GM23338 (cell line): ENCODE results near the gene SLAMF8. TPM values are rescaled to one million over a fixed set of nuclear protein-coding genes. Genes with fewer than 3 reads are reported as not detected.

Experiments
- CREB1 ChIP-seq: fragments of 250-450 bp; sonication (Bioruptor Pico); IDR thresholded peaks from 2 replicates; pipeline ENCODE4 v1.5.0; 2020; ENCODE audit warnings: low read depth, mild to moderate bottlenecking, moderate library complexity
- JUNB ChIP-seq: IDR thresholded peaks from one replicate; pipeline ENCODE4 v1.6.1; 2016; ENCODE audit warnings: antibody characterized with exemption; ENCODE audit not compliant: unreplicated experiment
- NANOG ChIP-seq: IDR thresholded peaks from 2 replicates; pipeline ENCODE4 v1.6.1; 2016; ENCODE audit warnings: antibody characterized with exemption, borderline replicate concordance
- POLR2AphosphoS5 ChIP-seq: IDR thresholded peaks from 2 replicates; pipeline ENCODE4 v1.6.1; 2016; ENCODE audit warnings: antibody characterized with exemption, low read depth
- STAT1 ChIP-seq: IDR thresholded peaks from one replicate; pipeline ENCODE4 v1.6.1; 2016; ENCODE audit warnings: antibody characterized with exemption; ENCODE audit not compliant: unreplicated experiment
- ZNF114 ChIP-seq: fragments of 250-450 bp; sonication (Bioruptor Pico); IDR thresholded peaks from 2 replicates; pipeline ENCODE4 v1.5.0; 2020; ENCODE audit warnings: mild to moderate bottlenecking, moderate library complexity
- ZNF331 ChIP-seq: fragments of 250-450 bp; sonication (Bioruptor Pico); IDR thresholded peaks from 2 replicates; pipeline ENCODE4 v1.5.0; 2020; ENCODE audit warnings: low read depth, mild to moderate bottlenecking, moderate library complexity
- polyA plus RNA-seq: library from polyadenylated mRNA; unstranded; fragments of >200 nt; fragmentation: Nextera tagmentation; extraction: Ambion mirVana; gene quantifications from 2 replicates; pipeline ENCODE4 v1.2.1, GENCODE V29; 2016
- total RNA-seq: library from RNA; depleted of rRNA; stranded (reverse); fragments of >200 nt; shearing (Covaris generic); gene quantifications from 2 replicates; pipeline ENCODE4 v1.2.3, GENCODE V29; 2014
- TF ChIP-seq, protein P1 (sequence below): fragments of 250-450 bp; sonication (Bioruptor Pico); IDR thresholded peaks from 2 replicates; pipeline ENCODE4 v1.5.0; 2020; ENCODE audit warnings: mild to moderate bottlenecking, moderate library complexity
- TF ChIP-seq, protein P2 (sequence below), 2 experiments: fragments of 200-600 bp in 1 of 2; sonication (generic) in 1 of 2; conservative IDR thresholded peaks; 2 replicates each; pipeline versions ENCODE4 v1.5.1 to v1.6.1; 2016 to 2017; ENCODE audit warnings: antibody characterized with exemption in 2 of 2, low read depth in 2 of 2, mild to moderate bottlenecking in 2 of 2, moderate library complexity in 1 of 2
- TF ChIP-seq, protein P3 (sequence below): IDR thresholded peaks from 2 replicates; pipeline ENCODE4 v1.6.1; 2016; ENCODE audit warnings: antibody characterized with exemption

The SLAMF8 gene
- total and polyA plus RNA-seq, 2 experiments from 2014 or later, result not detected

- TF ChIP-seq, protein P1, sequence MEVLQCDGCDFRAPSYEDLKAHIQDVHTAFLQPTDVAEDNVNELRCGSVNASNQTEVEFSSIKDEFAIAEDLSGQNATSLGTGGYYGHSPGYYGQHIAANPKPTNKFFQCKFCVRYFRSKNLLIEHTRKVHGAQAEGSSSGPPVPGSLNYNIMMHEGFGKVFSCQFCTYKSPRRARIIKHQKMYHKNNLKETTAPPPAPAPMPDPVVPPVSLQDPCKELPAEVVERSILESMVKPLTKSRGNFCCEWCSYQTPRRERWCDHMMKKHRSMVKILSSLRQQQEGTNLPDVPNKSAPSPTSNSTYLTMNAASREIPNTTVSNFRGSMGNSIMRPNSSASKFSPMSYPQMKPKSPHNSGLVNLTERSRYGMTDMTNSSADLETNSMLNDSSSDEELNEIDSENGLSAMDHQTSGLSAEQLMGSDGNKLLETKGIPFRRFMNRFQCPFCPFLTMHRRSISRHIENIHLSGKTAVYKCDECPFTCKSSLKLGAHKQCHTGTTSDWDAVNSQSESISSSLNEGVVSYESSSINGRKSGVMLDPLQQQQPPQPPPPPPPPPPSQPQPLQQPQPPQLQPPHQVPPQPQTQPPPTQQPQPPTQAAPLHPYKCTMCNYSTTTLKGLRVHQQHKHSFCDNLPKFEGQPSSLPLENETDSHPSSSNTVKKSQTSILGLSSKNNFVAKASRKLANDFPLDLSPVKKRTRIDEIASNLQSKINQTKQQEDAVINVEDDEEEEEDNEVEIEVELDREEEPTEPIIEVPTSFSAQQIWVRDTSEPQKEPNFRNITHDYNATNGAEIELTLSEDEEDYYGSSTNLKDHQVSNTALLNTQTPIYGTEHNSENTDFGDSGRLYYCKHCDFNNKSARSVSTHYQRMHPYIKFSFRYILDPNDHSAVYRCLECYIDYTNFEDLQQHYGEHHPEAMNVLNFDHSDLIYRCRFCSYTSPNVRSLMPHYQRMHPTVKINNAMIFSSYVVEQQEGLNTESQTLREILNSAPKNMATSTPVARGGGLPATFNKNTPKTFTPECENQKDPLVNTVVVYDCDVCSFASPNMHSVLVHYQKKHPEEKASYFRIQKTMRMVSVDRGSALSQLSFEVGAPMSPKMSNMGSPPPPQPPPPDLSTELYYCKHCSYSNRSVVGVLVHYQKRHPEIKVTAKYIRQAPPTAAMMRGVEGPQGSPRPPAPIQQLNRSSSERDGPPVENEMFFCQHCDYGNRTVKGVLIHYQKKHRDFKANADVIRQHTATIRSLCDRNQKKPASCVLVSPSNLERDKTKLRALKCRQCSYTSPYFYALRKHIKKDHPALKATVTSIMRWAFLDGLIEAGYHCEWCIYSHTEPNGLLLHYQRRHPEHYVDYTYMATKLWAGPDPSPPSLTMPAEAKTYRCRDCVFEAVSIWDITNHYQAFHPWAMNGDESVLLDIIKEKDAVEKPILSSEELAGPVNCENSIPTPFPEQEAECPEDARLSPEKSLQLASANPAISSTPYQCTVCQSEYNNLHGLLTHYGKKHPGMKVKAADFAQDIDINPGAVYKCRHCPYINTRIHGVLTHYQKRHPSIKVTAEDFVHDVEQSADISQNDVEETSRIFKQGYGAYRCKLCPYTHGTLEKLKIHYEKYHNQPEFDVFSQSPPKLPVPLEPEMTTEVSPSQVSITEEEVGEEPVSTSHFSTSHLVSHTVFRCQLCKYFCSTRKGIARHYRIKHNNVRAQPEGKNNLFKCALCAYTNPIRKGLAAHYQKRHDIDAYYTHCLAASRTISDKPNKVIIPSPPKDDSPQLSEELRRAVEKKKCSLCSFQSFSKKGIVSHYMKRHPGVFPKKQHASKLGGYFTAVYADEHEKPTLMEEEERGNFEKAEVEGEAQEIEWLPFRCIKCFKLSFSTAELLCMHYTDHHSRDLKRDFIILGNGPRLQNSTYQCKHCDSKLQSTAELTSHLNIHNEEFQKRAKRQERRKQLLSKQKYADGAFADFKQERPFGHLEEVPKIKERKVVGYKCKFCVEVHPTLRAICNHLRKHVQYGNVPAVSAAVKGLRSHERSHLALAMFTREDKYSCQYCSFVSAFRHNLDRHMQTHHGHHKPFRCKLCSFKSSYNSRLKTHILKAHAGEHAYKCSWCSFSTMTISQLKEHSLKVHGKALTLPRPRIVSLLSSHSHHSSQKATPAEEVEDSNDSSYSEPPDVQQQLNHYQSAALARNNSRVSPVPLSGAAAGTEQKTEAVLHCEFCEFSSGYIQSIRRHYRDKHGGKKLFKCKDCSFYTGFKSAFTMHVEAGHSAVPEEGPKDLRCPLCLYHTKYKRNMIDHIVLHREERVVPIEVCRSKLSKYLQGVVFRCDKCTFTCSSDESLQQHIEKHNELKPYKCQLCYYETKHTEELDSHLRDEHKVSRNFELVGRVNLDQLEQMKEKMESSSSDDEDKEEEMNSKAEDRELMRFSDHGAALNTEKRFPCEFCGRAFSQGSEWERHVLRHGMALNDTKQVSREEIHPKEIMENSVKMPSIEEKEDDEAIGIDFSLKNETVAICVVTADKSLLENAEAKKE (CRISPR knock-in tag), result no peak
- no peak for TF ChIP-seq STAT1
- TF ChIP-seq JUNB, result no peak
- TF ChIP-seq, protein P2, sequence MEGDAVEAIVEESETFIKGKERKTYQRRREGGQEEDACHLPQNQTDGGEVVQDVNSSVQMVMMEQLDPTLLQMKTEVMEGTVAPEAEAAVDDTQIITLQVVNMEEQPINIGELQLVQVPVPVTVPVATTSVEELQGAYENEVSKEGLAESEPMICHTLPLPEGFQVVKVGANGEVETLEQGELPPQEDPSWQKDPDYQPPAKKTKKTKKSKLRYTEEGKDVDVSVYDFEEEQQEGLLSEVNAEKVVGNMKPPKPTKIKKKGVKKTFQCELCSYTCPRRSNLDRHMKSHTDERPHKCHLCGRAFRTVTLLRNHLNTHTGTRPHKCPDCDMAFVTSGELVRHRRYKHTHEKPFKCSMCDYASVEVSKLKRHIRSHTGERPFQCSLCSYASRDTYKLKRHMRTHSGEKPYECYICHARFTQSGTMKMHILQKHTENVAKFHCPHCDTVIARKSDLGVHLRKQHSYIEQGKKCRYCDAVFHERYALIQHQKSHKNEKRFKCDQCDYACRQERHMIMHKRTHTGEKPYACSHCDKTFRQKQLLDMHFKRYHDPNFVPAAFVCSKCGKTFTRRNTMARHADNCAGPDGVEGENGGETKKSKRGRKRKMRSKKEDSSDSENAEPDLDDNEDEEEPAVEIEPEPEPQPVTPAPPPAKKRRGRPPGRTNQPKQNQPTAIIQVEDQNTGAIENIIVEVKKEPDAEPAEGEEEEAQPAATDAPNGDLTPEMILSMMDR (conservative IDR thresholded peaks at IDR 0.05; ENCODE audit: low read depth in 2 of 2), result no peak
- TF ChIP-seq NANOG, result no peak
- TF ChIP-seq ZNF331 (CRISPR knock-in tag), result no peak
- TF ChIP-seq, protein P3, sequence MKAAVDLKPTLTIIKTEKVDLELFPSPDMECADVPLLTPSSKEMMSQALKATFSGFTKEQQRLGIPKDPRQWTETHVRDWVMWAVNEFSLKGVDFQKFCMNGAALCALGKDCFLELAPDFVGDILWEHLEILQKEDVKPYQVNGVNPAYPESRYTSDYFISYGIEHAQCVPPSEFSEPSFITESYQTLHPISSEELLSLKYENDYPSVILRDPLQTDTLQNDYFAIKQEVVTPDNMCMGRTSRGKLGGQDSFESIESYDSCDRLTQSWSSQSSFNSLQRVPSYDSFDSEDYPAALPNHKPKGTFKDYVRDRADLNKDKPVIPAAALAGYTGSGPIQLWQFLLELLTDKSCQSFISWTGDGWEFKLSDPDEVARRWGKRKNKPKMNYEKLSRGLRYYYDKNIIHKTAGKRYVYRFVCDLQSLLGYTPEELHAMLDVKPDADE, result no peak
- no peak for TF ChIP-seq POLR2AphosphoS5
- no peak for TF ChIP-seq CREB1
- no peak for TF ChIP-seq ZNF114
Observed at GRCh38 chr1:159870704-159871103, 44.0 kb downstream of the SLAMF8 start (continued).
